IPS DF 6.9 (cell line): ENCODE results near the gene TOX2.

Source experiments
- DNase-seq: peaks from one replicate; pipeline ENCODE4 v3.0.0-alpha.2; 2013; ENCODE audit warnings: low read depth, low spot score
- H3K27ac ChIP-seq: one replicate; pipeline ENCODE4 v1.5.1; 2013; ENCODE audit warnings: low read length, control low read depth
- H3K27me3 ChIP-seq: 2 replicates; pipeline ENCODE4 v1.6.1; 2013; ENCODE audit warnings: mild to moderate bottlenecking, low read length; ENCODE audit not compliant: control insufficient read depth, insufficient read depth
- H3K36me3 ChIP-seq: 2 replicates; pipeline ENCODE4 v1.6.1; 2013; ENCODE audit warnings: low read length; ENCODE audit not compliant: control insufficient read depth, insufficient read depth
- H3K4me1 ChIP-seq: 2 replicates; pipeline ENCODE4 v1.6.1; 2013; ENCODE audit warnings: low read length; ENCODE audit not compliant: control insufficient read depth, insufficient read depth
- H3K4me3 ChIP-seq: 2 replicates; pipeline ENCODE4 v1.5.1; 2013; ENCODE audit warnings: mild to moderate bottlenecking, low read length
- H3K9me3 ChIP-seq: 2 replicates; pipeline ENCODE4 v1.6.1; 2013; ENCODE audit warnings: low read length, inconsistent platforms; ENCODE audit not compliant: control insufficient read depth, insufficient read depth
- WGBS: extraction: QIAGEN DNeasy Blood & Tissue Kit; methylation state at CpG from one replicate; pipeline ENCODE4 v1.1.7; 2013; ENCODE audit warnings: mixed read lengths, missing lambda C conversion rate; ENCODE audit not compliant: insufficient read length, insufficient coverage; 5-methylcytosine and 5-hydroxymethylcytosine counted together

TOX2 gene

GRCh38 chr20:43940518-43941225, 26.0 kb downstream of the TOX2 start:
- WGBS: no CpG with 5 or more reads among the region's 10 CpGs
- Histone ChIP-seq H3K36me3 (no peaks in the 10 kb centered on the region), H3K27me3 (no peaks in the 10 kb centered on the region), H3K4me3 (no peak overlapping the region), H3K9me3 (no peaks in the 10 kb centered on the region), H3K4me1 (peaks cover 2% of the 10 kb centered on the region; the same call in 1 of the 2 replicates), H3K27ac (no peak overlapping the region)
- DNase-seq: no peak

DNA sequence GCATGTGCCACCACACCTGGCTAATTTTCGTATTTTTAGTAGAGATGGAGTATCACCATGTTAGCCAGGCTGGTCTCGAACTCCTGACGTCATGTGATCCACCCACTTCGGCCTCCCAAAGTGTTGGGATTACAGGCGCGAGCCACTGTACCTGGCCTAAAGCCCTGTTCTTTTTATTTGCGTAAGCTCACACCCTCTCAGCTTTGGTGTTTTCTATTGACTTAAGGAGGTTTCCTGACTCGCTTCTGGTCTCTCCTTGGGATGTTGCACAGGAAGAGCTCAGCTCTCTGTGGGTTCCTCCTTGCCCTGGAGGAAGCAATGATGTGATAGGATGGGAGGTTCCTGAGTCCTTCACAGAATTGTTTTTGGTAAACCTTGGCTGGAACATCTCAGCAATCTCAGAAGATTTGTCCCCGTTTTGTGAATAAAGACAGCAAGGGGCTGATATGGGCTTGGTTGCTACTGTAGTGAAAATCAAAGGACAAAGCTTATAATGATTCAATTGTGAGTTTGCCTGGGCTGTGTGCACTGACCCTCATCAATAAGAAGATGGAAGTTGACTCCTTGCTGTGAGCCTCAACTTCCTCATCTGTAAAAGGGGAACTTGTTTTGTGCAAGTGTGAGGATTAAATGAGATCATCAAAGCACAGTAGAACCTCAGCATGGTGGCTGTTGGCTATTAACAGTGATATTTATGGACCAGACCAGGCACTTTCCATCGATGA, 27.0 kb downstream of the TOX2 start:
- Histone ChIP-seq H3K27ac (no peak overlapping the region), H3K4me1 (no peaks in the 10 kb centered on the region; the same call in 1 of the 2 replicates), H3K36me3 (no peaks in the 10 kb centered on the region), H3K4me3 (no peak overlapping the region), H3K9me3 (no peaks in the 10 kb centered on the region), H3K27me3 (no peaks in the 10 kb centered on the region)
- no peak for DNase-seq
- no CpG with 5 or more reads among the region's 10 CpGs for WGBS

GRCh38 chr20:43942201-43942590, 27.5 kb downstream of the TOX2 start:
- Histone ChIP-seq H3K27me3 (no peaks in the 10 kb centered on the region), H3K4me1 (no peaks in the 10 kb centered on the region; the same call in 1 of the 2 replicates), H3K4me3 (no peak overlapping the region), H3K36me3 (no peaks in the 10 kb centered on the region), H3K27ac (no peak overlapping the region), H3K9me3 (no peaks in the 10 kb centered on the region)
- DNase-seq: no peak
- WGBS: no CpG with 5 or more reads among the region's 1 CpG

- no CpG with 5 or more reads among the region's 9 CpGs for WGBS
- H3K9me3 ChIP-seq: no peaks in the 10 kb centered on the region
- no peak overlapping the region for H3K4me3 ChIP-seq
- no peaks in the 10 kb centered on the region; the same call in 1 of the 2 replicates for H3K4me1 ChIP-seq
- H3K36me3 ChIP-seq: no peaks in the 10 kb centered on the region
- DNase-seq: no peak
- H3K27ac ChIP-seq: no peak overlapping the region
- no peaks in the 10 kb centered on the region for H3K27me3 ChIP-seq
These were observed 28.1 kb downstream of the TOX2 start for GRCh38 chr20:43942667-43943285.

- no peak overlapping the region for H3K4me3 ChIP-seq
- no peaks in the 10 kb centered on the region; the same call in 1 of the 2 replicates for H3K4me1 ChIP-seq
- DNase-seq: no peak
- no peaks in the 10 kb centered on the region for H3K27me3 ChIP-seq
- no peaks in the 10 kb centered on the region for H3K36me3 ChIP-seq
- no peak overlapping the region for H3K27ac ChIP-seq
- H3K9me3 ChIP-seq: no peaks in the 10 kb centered on the region
- no CpG with 5 or more reads among the region's 5 CpGs for WGBS
These were observed 29.1 kb downstream of the TOX2 start for GRCh38 chr20:43943725-43944124.

DNA sequence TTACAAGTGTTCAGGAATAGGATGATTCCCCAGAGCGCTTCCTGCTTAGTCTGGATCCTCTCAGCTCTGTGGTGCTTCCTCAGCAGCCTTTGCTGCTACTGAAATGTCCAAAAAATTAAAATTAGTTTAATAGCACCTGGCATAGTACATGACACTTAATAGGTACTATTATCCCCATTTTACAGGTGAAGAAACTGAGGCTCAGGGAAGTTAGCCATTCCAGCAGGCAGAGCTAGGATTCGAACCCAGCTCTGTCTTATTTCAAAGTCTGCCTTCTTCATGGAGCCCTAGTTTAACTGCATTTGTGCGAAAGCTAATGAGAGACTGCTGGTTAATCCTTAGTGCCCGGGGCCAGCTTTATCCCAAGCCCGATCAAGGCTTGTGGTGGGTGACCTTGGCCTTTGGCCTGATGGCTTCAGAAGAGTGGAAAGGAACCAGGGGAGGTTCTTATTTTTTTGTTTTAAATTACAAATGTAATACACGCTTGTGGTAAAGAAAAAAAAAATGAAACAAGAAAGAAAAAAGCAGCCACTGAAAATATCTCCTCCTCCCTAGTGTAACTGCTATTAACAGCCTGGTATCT, 30.1 kb downstream of the TOX2 start:
- Histone ChIP-seq H3K27me3 (no peaks in the 10 kb centered on the region), H3K4me1 (no peaks in the 10 kb centered on the region; the same call in 1 of the 2 replicates)

GRCh38 chr20:43945391-43946205, 30.9 kb downstream of the TOX2 start:
- H3K9me3 ChIP-seq: no peaks in the 10 kb centered on the region
- DNase-seq: no peak
- no peaks in the 10 kb centered on the region; the same call in 1 of the 2 replicates for H3K4me1 ChIP-seq
- no peak overlapping the region for H3K27ac ChIP-seq
- no CpG with 5 or more reads among the region's 24 CpGs for WGBS
- no peaks in the 10 kb centered on the region for H3K36me3 ChIP-seq
- no peaks in the 10 kb centered on the region for H3K27me3 ChIP-seq
- no peak overlapping the region for H3K4me3 ChIP-seq

More for the DNA sequence above, 30.1 kb downstream of the TOX2 start:
- Histone ChIP-seq H3K36me3 (no peaks in the 10 kb centered on the region), H3K9me3 (no peaks in the 10 kb centered on the region), H3K27ac (no peak overlapping the region), H3K4me3 (no peak overlapping the region)
- no CpG with 5 or more reads among the region's 6 CpGs for WGBS
- no peak for DNase-seq

- Histone ChIP-seq H3K4me1 (no peaks in the 10 kb centered on the region; the same call in 1 of the 2 replicates), H3K9me3 (no peaks in the 10 kb centered on the region), H3K4me3 (no peak overlapping the region), H3K36me3 (no peaks in the 10 kb centered on the region), H3K27ac (no peak overlapping the region), H3K27me3 (no peaks in the 10 kb centered on the region)
- DNase-seq: no peak
- no CpG with 5 or more reads among the region's 2 CpGs for WGBS
These were observed 31.5 kb downstream of the TOX2 start for GRCh38 chr20:43946206-43946491.

DNA sequence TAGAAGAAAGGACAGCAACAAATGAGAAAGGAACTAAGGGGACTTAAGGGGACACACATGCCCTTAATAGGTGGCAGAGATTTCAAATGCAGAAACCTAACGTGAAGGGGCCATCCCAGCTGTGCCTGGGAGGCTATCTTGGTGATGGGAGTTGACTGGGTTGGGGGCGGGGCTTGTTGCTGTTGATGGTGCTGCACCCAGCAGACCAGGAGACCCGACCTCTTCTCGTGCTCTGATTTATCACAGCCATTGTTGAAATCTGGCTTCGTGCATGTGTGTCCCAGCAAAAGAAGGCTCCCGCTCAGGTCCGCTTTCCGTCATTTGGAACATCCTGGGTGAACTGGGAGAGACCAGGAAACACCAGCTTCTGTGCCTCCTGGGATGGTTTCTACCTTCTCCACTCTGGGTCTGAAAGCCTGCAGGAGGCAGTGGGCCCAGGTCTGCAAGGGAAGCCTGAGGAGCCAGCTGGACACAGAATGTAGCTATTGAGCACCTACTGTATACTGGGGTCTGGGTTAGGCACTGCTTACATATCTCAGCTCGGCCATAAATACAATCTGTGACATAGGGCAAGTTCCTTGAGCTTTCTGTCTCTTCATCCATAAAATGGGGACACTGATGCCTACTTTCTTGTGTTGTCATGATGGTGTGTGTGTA, 32.1 kb downstream of the TOX2 start:
- DNase-seq: no peak
- H3K27me3 ChIP-seq: no peaks in the 10 kb centered on the region
- no peaks in the 10 kb centered on the region for H3K9me3 ChIP-seq
- H3K4me1 ChIP-seq: no peaks in the 10 kb centered on the region; the same call in 1 of the 2 replicates
- no peak overlapping the region for H3K27ac ChIP-seq
- H3K36me3 ChIP-seq: no peaks in the 10 kb centered on the region
- no CpG with 5 or more reads among the region's 9 CpGs for WGBS
- no peak overlapping the region for H3K4me3 ChIP-seq
